H1 (cell line): ENCODE results near the gene OR5AS1. TPM values are rescaled to one million over a fixed set of nuclear protein-coding genes. Genes with fewer than 3 reads are reported as not detected.
"Not testable (repeated sequence)": the region's sequence is repeated elsewhere in the genome, so short reads cannot be mapped to it uniquely, and the experiment has no call there.

Source experiments
- CTCF ChIA-PET: fragments of 300-600 bp; sonication (Branson Sonifier 250); formaldehyde crosslinking; loops from one replicate; lab custom pipeline; 2021; ENCODE audit not compliant: partially characterized antibody; lab: Charles Lee
- POLR2A ChIA-PET: fragments of 300-600 bp; sonication (Branson Sonifier 250); formaldehyde crosslinking; loops from one replicate; lab custom pipeline; 2021; ENCODE audit warnings: inconsistent platforms; ENCODE audit not compliant: partially characterized antibody; lab: Charles Lee
- DNase-seq, 2 experiments: peaks; one replicate each; pipeline versions ENCODE4 v3.0.0 to v3.0.0-alpha.2; 2010 to 2022; ENCODE audit warnings: low spot score in 2 of 2, low read depth in 1 of 2, mixed read lengths in 1 of 2
- FAIRE-seq: peaks from 2 replicates; lab custom pipeline; 2011; peaks lifted over from hg19 to GRCh38; lab: Jason Lieb, UNC
- H2AFZ ChIP-seq: 2 replicates; pipeline ENCODE4 v1.8.1; 2012; ENCODE audit warnings: low read length, inconsistent platforms
- H2AK5ac ChIP-seq: 2 replicates; pipeline ENCODE4 v1.6.1; 2013; ENCODE audit warnings: low read depth, low read length
- H2BK120ac ChIP-seq: replicated peaks from 2 replicates; pipeline ENCODE3; 2013; ENCODE audit warnings: low read depth, low read length, inconsistent platforms
- H2BK12ac ChIP-seq: 2 replicates; pipeline ENCODE4 v1.6.1; 2013; ENCODE audit warnings: low read depth, low read length
- H2BK15ac ChIP-seq: 2 replicates; pipeline ENCODE4 v1.6.1; 2013; ENCODE audit warnings: low read length
- H2BK20ac ChIP-seq: 2 replicates; pipeline ENCODE4 v1.6.1; 2013; ENCODE audit warnings: low read length
- H2BK5ac ChIP-seq: 2 replicates; pipeline ENCODE4 v1.6.1; 2013; ENCODE audit warnings: low read depth, low read length
- H3K14ac ChIP-seq: 2 replicates; pipeline ENCODE4 v1.6.1; 2013; ENCODE audit warnings: inconsistent platforms; ENCODE audit not compliant: insufficient read length
- H3K18ac ChIP-seq: 2 replicates; pipeline ENCODE4 v1.6.1; 2013; ENCODE audit warnings: low read length; ENCODE audit errors: extremely low read depth
- H3K23ac ChIP-seq: 2 replicates; pipeline ENCODE4 v1.6.1; 2013; ENCODE audit warnings: inconsistent platforms; ENCODE audit not compliant: insufficient read length
- H3K23me2 ChIP-seq: 2 replicates; pipeline ENCODE4 v1.6.1; 2013; ENCODE audit warnings: low read depth, low read length
- H3K27ac ChIP-seq: 2 replicates; pipeline ENCODE4 v1.6.1; 2011; ENCODE audit warnings: low read depth, low read length, inconsistent platforms
- H3K27me3 ChIP-seq, 4 experiments: replicated peaks in 1 of 4; 1 replicate in 1 of 4; 2 replicates in 3 of 4; pipeline versions ENCODE4 v1.6.1 to v1.8.1; 2011 to 2013; ENCODE audit warnings: low read length in 3 of 4, mild to moderate bottlenecking in 3 of 4, inconsistent platforms in 2 of 4, mixed read lengths in 2 of 4, moderate library complexity in 1 of 4; ENCODE audit not compliant: control insufficient read depth in 3 of 4, insufficient read depth in 3 of 4; ENCODE audit errors: extremely low read depth in 1 of 4
- H3K36me3 ChIP-seq, 4 experiments: 2 replicates each; pipeline versions ENCODE4 v1.6.1 to v1.8.1; 2011 to 2013; ENCODE audit warnings: mild to moderate bottlenecking in 4 of 4, low read length in 3 of 4, moderate library complexity in 2 of 4, control low read depth in 1 of 4, inconsistent platforms in 1 of 4; ENCODE audit not compliant: insufficient read depth in 4 of 4, control insufficient read depth in 2 of 4
- H3K4ac ChIP-seq: replicated peaks from 2 replicates; pipeline ENCODE3; 2013; ENCODE audit warnings: low read length, low read depth, mixed read lengths, inconsistent platforms; ENCODE audit not compliant: insufficient read length
- H3K4me1 ChIP-seq, 4 experiments: replicated peaks in 1 of 4; 1 replicate in 1 of 4; 2 replicates in 3 of 4; pipeline versions ENCODE4 v1.6.1 to v1.8.1; 2011 to 2013; ENCODE audit warnings: low read length in 3 of 4, inconsistent platforms in 2 of 4, mixed read lengths in 1 of 4; ENCODE audit not compliant: insufficient read depth in 4 of 4, control insufficient read depth in 3 of 4
- H3K4me2 ChIP-seq, 2 experiments: 2 replicates each; pipeline versions ENCODE4 v1.6.1 to v1.8.1; 2011 to 2013; ENCODE audit warnings: low read depth in 2 of 2, low read length in 2 of 2, control low read depth in 1 of 2, inconsistent platforms in 1 of 2, mild to moderate bottlenecking in 1 of 2; ENCODE audit not compliant: insufficient read depth in 1 of 2
- H3K4me3 ChIP-seq, 4 experiments: fragments of 200-600, 300-600 bp in 1 of 4; sonication (generic), shearing (Covaris generic), sonication (Bioruptor Twin) in 1 of 4; 2 replicates each; pipeline versions ENCODE4 v1.5.1 to v1.8.1; 2011 to 2016; ENCODE audit warnings: low read length in 4 of 4, low read depth in 3 of 4, control low read depth in 2 of 4, inconsistent platforms in 2 of 4, mild to moderate bottlenecking in 2 of 4, mixed read lengths in 1 of 4, moderate library complexity in 1 of 4; ENCODE audit not compliant: insufficient read depth in 2 of 4; ENCODE audit errors: extremely low read depth in 1 of 4
- H3K56ac ChIP-seq: replicated peaks from 2 replicates; pipeline ENCODE3; 2013; ENCODE audit warnings: low read depth, mild to moderate bottlenecking, mixed read lengths, low read length, inconsistent platforms; ENCODE audit not compliant: insufficient read length
- H3K79me1 ChIP-seq: 2 replicates; pipeline ENCODE4 v1.6.1; 2013; ENCODE audit warnings: low read depth, low read length, control low read depth
- H3K79me2 ChIP-seq, 2 experiments: 2 replicates each; pipeline versions ENCODE4 v1.6.1 to v1.8.1; 2012 to 2013; ENCODE audit warnings: low read length in 2 of 2, mild to moderate bottlenecking in 2 of 2, inconsistent platforms in 1 of 2; ENCODE audit not compliant: insufficient read depth in 2 of 2, control insufficient read depth in 1 of 2
- H3K9ac ChIP-seq, 4 experiments: replicated peaks in 1 of 4; 1 replicate in 1 of 4; 2 replicates in 3 of 4; pipeline versions ENCODE4 v1.6.1 to v1.8.1; 2011 to 2013; ENCODE audit warnings: low read depth in 3 of 4, low read length in 3 of 4, control low read depth in 2 of 4, mild to moderate bottlenecking in 2 of 4, moderate library complexity in 2 of 4, inconsistent platforms in 1 of 4; ENCODE audit errors: extremely low read depth in 1 of 4
- H3K9me3 ChIP-seq, 2 experiments: 2 replicates each; pipeline versions ENCODE4 v1.6.1 to v1.8.1; 2012 to 2013; ENCODE audit warnings: mild to moderate bottlenecking in 2 of 2, moderate library complexity in 2 of 2, control low read depth in 1 of 2, inconsistent platforms in 1 of 2, low read depth in 1 of 2, low read length in 1 of 2, mixed read lengths in 1 of 2; ENCODE audit not compliant: insufficient read depth in 2 of 2
- H4K20me1 ChIP-seq, 2 experiments: replicated peaks in 1 of 2; 2 replicates each; pipeline versions ENCODE3 to v1.8.1; 2011 to 2013; ENCODE audit warnings: inconsistent platforms in 2 of 2, low read length in 2 of 2, mild to moderate bottlenecking in 1 of 2; ENCODE audit not compliant: insufficient read depth in 2 of 2, control insufficient read depth in 1 of 2
- H4K5ac ChIP-seq: 2 replicates; pipeline ENCODE4 v1.6.1; 2013; ENCODE audit warnings: low read length, low read depth, mixed read lengths, inconsistent platforms; ENCODE audit not compliant: insufficient read length
- H4K8ac ChIP-seq: 2 replicates; pipeline ENCODE4 v1.8.0; 2013; ENCODE audit warnings: mild to moderate bottlenecking, moderate library complexity, low read length, inconsistent platforms; ENCODE audit not compliant: insufficient read depth; ENCODE audit errors: extremely low read depth
- H4K91ac ChIP-seq: replicated peaks from 2 replicates; pipeline ENCODE3; 2013; ENCODE audit warnings: low read length, mixed read lengths, inconsistent platforms; ENCODE audit not compliant: insufficient read length
- WGBS, 2 experiments: shearing (Covaris generic) in 1 of 2; methylation state at CpG; one replicate each; pipeline versions ENCODE4 v1.1.6 to v1.1.7; 2013 to 2015; ENCODE audit warnings: low lambda C conversion rate in 2 of 2, mixed read lengths in 2 of 2, inconsistent platforms in 1 of 2, low coverage in 1 of 2, missing lambda C conversion rate in 1 of 2; ENCODE audit not compliant: insufficient replicate concordance in 2 of 2, insufficient coverage in 1 of 2, insufficient read length in 1 of 2; ENCODE audit errors: extremely low coverage in 1 of 2, missing lambda C conversion rate in 1 of 2; 5-methylcytosine and 5-hydroxymethylcytosine counted together
- polyA plus RNA-seq, 7 experiments: library from polyadenylated mRNA; depleted of rRNA in 3 of 7; stranded (reverse) in 5 of 7; unstranded in 2 of 7; fragments of >200 nt in 5 of 7; fragments of 200-250 nt in 2 of 7; gene quantifications; 1 replicate in 5 of 7; 2 replicates in 1 of 7; 4 replicates in 1 of 7; pipeline versions ENCODE4 v1.2.1 to v1.2.3, GENCODE V29; 2011 to 2013; ENCODE audit warnings: missing spikeins in 2 of 7, mixed read lengths in 2 of 7
- total RNA-seq: library from RNA; stranded (reverse); fragmentation: NEBNext Ultra II Directional; extraction: Animal tissue kit (Norgen Biotek cat#: 25700); gene quantifications from 2 replicates; pipeline ENCODE4 v1.2.1, GENCODE V29; 2021

The OR5AS1 gene
- total and polyA plus RNA-seq, 2 of the 8 experiments (the other 6 are each of a cell fraction or from before 2014, with no cell fraction given) = not detected

DNA sequence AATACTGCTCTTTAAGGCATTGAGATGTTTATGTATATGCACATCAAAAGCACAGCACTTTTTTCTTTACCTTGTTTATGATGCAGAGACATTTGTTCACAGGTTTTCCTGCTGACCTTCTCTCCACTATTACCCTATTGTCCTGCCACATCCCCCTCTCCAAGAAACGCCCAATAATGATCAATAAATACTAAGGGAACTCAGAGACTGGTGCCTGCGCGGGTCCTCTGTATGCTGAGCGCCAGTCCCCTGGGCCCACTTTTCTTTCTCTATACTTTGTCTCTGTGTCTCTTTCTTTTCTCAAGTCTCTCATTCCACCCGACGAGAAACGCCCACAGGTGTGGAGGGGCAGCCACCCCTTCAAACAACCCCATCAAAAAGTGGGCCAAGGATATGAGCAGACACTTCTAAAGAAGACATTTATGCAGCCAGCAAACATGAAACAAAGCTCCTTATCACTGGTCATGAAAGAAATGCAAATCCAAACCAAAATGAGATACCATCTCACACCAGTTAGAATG is 30.9 kb downstream of the OR5AS1 start:
- H2BK120ac ChIP-seq, H3K9ac ChIP-seq, H3K18ac ChIP-seq, H3K4ac ChIP-seq, H3K27ac ChIP-seq, H3K56ac ChIP-seq, H2BK15ac ChIP-seq, FAIRE-seq, H4K20me1 ChIP-seq, DNase-seq, H3K14ac ChIP-seq, H3K4me3 ChIP-seq, H4K91ac ChIP-seq, H2BK20ac ChIP-seq, H3K4me1 ChIP-seq, H3K27me3 ChIP-seq, H3K9me3 ChIP-seq, H3K36me3 ChIP-seq, H4K5ac ChIP-seq, H3K23me2 ChIP-seq, H3K79me1 ChIP-seq, H2AK5ac ChIP-seq, H3K79me2 ChIP-seq, CTCF ChIA-PET, H2AFZ ChIP-seq, H3K23ac ChIP-seq, POLR2A ChIA-PET, H4K8ac ChIP-seq: not testable (repeated sequence)
- peak overlapping the region in 1 of 2 experiments; percentile 36; a peak in 1 of 4 replicates for H3K4me2 ChIP-seq
- H2BK12ac ChIP-seq = peak overlapping the region; percentile 19; the same call in 1 of the 2 replicates
- WGBS, 2 experiments = 80% methylated on average over 7 of the region's 7 CpGs; no CpG with 5 or more reads in 1 of the 2 experiments
- peak overlapping the region; percentile 40; the same call in 1 of the 2 replicates for H2BK5ac ChIP-seq
